NCI-H1092 treated with DMSO at 0.1 percent for 48 hours (cell line): Measurements from ENCODE around the gene HLA-DQA2.
A peak's percentile ranks its signal among the peaks of the same experiment; 100 is the strongest.
"Not testable (repeated sequence)": the region's sequence is repeated elsewhere in the genome, so short reads cannot be mapped to it uniquely, and the experiment has no call there.

Source experiments
- DNase-seq: peaks from one replicate; lab custom pipeline; 2025; lab: John Stamatoyannopoulos, UW

The HLA-DQA2 gene

DNA sequence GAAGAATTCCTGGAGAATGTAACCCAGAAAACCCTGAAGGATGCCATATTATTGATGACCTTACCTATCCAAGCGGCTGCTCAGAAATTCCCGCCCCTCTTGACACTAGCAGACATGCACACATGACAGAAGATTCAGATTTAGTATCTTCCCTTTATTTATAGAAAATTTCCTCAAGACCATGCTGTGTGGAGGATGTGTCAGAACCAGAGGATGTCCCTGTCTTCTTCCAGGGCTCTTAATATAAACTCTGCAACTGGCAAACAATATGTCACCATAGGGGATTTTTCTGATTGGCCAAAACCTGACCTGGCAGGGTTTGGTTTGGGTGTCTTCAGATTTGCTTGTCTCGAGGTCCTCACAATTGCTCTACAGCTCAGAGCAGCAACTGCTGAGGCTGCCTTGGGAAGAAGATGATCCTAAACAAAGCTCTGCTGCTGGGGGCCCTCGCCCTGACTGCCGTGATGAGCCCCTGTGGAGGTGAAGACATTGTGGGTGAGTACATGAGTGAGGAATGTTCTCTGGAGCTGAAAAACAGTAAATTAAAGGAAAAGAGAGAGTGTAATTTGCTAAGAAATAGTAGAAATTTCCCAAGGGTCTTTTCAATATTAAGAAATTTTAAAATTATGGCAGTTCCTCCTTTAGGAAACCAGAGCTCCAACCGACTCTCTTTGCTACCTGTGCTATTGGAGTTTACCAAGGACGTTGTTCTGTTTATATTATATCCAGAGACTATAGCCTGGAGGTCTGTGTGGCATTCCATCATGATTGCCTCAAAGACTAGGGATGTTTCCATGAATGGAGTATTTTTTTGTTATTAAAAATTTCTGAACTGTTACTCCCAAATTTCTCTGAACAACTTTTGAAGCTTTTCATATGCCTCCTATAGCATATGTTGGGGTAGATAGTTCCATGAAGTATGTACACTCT is at the start of gene HLA-DQA2:
HLA-DQA2 (plus strand) TSS at position 361 of the 930 bp plus-strand sequence; CDS start at position 414, 53 bp downstream.
- no peak for DNase-seq

GRCh38 chr6:32692019-32692418 is 49.2 kb upstream of the HLA-DQA2 start:
- DNase-seq = no peak

DNA sequence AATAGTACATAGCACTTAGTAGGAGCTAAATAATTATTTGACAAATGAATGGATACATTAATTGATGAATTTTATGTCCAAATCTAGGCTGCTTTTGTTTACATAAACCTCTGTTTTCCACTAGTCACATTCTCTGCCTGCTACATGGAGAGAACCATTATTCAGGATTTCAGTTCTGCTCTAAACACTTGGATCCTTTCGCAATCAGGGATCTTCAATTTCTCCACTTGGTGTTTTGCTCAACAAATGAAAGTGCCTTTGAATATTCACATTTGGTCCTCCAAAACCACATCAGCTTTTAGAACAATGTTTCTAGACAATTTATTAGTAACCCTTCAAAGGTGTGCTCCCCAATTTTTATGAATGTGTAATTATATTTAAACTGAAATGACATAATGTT is 44.2 kb upstream of the HLA-DQA2 start:
- DNase-seq = no peak

DNA sequence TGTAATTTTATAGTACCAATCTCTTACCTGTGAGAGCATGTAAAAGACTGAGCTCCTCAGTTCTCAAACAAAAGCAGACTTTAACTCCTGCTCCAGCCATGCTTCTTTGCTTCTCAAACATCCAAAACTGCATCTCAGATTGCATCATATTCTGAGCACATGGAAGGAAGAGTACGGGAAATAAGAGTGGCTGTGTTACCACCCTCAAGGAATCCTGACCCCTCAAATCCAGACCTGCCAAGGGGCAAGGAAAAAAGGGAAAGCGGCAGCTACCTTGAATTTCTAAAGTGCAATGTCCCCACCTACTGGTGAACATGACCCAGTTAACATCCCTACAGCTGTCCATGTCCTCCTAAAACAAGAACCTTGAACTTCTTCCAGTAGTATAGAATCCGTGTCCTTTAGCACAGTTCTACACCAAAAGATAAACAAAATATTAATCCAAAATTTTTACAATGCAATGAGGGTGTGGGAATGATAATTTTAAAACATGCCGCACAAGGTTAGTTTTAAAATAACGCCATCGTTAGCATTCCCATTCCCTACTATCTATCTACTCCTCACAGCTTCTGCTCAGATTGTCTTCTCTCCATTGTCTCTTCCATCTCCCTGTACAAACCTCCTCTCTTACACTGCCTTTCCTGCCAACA is 40.7 kb upstream of the HLA-DQA2 start:
- DNase-seq = peak; percentile 27

DNA sequence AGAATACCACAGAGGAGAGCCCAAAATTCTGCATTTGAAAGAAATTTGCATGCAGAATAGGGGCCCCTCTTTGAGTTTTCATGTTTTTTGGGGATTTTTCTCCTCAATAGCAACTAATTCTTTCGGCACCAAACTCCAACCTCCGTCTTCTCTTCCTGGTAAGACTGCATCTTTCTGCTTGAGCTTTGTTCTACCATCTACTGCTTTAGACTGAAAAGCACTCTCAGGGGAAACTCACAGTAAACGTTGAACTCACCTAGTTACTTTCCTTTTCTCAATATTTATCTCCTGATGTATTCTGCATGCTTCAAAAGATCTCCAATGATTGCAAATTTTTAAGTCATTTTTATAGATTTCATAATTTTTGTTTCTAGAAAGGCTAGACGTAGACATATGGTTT is 37.8 kb upstream of the HLA-DQA2 start:
- no peak for DNase-seq

GRCh38 chr6:32705164-32705563 is 36.0 kb upstream of the HLA-DQA2 start:
- not testable (repeated sequence) for DNase-seq

- no peak for DNase-seq
These were observed 31.6 kb upstream of the HLA-DQA2 start for GRCh38 chr6:32709625-32710024.

DNA sequence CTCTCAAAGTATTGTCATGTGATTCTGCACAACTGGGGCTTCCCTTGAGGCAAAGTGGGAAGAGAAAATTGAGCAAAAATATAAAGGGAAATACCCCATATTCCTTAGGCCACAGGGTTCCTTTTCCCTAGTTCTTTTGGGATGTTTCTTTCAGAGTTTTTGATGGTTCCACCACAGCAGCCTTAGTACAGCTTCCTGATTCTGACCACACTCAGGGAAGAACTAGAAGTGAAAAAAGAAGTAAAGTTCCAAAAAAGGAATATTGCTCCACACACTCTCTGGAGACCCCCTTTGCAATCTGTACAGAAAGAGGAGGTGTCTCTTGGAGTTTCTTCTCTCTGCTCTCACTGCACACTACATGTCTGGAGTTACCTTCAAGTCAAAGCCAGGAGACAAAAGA is 27.9 kb upstream of the HLA-DQA2 start:
- no peak for DNase-seq

DNA sequence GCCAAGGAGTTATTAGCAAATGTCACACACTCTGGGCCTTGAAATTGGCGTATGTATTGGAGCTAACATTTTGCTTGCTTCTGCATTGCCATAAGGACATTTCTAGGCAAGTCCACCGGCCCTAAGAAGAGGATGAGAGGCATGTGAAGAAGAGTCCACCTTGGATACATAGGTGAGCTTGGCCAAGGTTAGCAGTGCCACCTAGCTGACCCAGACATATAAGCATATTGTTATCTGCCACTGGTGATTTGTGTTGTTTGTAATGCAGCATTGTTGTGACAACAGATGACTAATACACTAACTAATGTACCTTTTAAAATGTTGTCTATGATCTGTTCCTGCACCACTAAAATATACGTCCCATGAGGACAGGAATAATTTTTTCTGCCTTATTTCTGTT is 24.8 kb upstream of the HLA-DQA2 start:
- no peak for DNase-seq

GRCh38 chr6:32718879-32719278 is 22.3 kb upstream of the HLA-DQA2 start:
- no peak for DNase-seq

DNA sequence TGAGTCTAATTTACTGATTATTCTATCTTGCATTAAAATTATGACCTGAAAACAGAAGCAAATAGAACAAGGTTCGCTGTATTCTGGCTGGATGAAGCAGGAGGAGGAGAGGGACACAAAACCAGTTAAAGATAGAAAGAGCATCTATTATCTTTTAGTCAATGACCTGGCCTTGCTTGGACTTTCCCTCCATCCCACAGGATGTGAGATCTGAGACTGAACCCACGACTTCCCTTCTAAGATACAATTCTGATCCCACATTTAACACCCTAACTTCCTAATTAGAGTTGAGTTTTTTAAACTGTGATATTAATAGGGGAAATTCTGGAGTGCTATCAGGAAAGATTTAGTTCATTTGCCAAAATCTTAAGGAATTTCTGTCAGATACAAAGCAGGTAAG is 3.1 kb upstream of the HLA-DQA2 start:
- no peak for DNase-seq

DNA sequence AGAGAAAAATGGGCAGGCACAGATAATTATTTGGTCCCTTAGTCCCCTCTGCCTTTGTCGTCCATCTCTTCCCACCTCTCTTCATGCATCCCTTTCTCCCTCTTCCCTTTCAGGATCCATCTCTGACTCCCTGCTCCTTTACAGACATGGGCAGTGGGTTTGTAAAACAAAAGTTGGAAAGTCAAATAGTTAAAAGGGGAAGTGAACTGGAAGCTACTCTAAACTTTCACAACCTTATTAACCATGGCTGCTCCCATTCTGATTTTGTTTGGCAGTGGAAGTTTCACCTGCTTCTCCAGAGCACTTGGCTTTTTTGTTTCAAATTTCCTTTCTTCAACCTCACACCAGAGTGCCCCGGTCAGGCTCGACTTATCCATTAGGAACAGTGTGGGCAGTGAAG is 1.2 kb downstream of the HLA-DQA2 start:
- no peak for DNase-seq

DNA sequence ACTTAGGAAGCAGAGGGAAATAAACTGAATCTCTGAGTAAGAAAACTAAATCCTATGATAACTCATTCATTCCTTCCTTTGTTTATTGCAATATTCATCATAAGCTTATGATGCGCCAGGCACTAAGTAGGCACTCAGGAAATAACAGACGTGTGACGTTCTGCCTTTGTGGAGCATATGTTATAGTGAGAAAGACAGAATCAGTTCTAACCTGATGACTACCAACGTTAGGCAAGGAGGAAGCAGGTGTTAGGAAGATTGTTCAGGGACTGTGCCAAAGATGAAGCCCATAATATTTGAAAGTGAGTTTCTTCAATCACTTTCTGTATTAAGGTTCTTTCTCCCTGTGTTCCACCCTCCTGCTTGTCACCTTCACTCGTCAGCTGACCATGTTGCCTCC is 3.6 kb downstream of the HLA-DQA2 start:
- DNase-seq = no peak

- not testable (repeated sequence) for DNase-seq
These were observed 4.5 kb downstream of the HLA-DQA2 start for GRCh38 chr6:32745649-32746048.

- DNase-seq = no peak
These were observed 11.4 kb downstream of the HLA-DQA2 start for GRCh38 chr6:32752580-32752979.

DNA sequence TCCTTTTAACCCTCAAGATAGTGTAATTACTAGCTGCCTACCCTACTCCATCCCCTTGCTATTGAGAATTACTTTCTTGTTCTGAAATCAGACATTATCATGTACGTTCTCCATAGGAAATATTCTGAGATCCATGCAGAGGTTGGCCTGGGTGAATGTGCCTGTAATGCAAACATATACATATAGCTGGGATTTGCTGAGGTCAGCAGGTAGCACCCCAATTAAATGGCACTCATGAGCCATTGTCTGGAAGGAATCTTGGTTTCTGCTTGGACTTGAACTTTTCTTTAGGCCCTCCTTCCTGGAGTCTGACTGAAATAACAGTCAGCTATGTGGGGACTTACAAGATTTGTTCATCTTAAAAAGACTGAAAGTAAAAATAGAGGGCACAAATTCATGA is 18.5 kb downstream of the HLA-DQA2 start:
- no peak for DNase-seq

DNA sequence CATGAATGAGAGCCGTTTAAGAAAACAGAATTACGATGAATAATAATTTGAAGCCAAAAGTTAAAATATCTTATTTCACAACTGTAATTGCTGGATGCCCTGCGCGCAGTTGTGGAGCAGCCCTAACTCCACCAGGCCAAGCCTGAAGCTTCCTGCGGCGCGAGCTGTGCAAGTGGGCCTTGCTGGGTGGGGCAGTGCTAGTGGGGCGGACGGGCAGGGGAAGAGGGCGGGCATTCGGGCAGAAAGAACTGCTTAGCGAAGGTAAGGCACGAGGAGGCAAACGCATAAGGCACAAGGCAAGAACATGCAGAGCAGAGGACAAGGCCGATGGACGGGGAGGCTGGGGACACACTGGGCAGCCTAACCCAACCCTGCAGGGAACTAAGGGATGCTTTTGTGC is 19.9 kb downstream of the HLA-DQA2 start:
- no peak for DNase-seq

- DNase-seq = no peak
These were observed 20.4 kb downstream of the HLA-DQA2 start for GRCh38 chr6:32761548-32761947.

GRCh38 chr6:32763421-32763820 is 22.2 kb downstream of the HLA-DQA2 start, which contains the start of gene HLA-DQB2:
Gene HLA-DQB2 (minus strand): TSS chr6:32763532. CDS start chr6:32763470, 62 bp downstream.
- no peak for DNase-seq

- no peak for DNase-seq
These were observed 22.9 kb downstream of the HLA-DQA2 start for GRCh38 chr6:32764048-32764447.

DNA sequence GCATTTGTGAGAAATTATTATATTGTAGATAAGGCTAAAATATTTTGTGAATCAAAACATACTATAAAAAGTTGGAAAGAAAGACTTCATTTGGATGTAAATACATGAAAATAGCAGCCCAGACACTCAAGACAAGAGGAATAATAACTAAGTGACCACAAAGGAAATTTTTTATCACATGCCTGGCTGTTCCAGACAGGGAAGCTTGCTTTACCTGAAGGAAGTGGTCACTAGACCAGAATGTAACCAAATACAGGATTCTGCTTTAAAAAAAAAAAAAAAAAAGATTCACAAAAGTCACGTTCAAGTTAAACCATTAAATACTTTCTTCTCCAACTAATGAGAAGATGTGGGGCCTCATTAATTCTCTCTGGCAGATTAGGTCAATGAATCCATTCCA is 31.5 kb downstream of the HLA-DQA2 start:
- no peak for DNase-seq

- DNase-seq = no peak
These were observed 33.2 kb downstream of the HLA-DQA2 start for GRCh38 chr6:32774426-32774825.

DNA sequence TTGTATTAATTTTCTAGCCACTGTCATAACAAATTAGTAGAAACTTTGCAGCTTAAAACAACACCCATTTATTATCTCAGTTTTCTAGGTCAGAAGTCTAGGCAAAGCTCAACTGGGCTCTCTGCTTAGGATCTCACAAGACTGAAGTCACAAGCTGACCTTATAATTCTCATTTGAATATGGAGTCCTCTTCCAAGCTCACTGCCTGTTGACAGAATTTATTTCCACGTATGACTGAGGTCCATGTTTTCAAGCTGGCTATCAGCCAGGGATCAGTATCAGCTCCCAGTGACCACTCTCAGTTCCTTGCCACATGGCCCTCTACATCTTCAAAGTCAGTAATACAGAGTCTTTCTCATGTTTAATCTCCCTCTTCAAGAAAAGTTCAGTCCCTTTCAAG is 33.9 kb downstream of the HLA-DQA2 start:
- no peak for DNase-seq
